ENCODE results near the gene ANKS3.
"Not testable (repeated sequence)": the region's sequence is repeated elsewhere in the genome, so short reads cannot be mapped to it uniquely, and the experiment has no call there.

ANKS3 gene

DNA sequence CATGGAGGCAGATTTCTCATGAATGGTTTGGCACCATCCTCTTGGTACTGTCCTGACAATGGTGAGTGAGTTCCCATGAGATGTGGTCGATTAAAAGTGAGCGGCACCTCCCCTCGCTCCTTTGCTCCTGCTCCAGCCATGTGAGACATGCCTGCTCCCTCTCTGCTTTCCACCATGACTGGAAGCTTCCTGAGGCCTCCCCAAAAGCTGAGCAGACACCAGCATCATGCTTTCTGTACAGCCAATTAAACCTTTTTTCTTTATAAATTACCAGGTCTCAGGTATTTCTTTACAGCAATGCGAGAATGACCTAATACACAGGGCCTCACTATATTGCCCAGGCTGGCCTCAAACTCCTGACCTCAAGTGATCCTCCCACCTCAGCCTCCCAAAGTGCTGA is 20.8 kb upstream of the ANKS3 start:
- DNase-seq (ENCODE audit: low spot score), result no peak

DNA sequence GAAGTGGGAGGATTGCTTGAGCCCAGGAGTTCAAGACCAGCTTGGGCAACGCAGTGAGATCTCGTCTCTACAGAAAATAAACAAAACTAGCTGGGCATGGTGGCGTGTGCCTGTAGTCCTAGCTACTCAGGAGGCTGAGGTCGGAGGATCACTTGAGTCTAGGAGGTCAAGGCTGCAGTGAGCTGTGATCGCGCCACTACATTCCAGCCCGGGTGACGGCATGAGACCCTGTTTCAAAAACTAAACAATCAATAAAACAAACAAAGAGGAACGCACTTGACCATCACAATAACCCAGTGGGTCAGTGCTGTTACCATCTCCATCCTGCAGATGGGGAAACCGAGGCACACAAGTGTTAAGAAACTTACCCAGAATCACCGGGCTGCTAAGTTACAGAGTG is 19.2 kb upstream of the ANKS3 start:
- no peak for DNase-seq (ENCODE audit: low spot score)

DNA sequence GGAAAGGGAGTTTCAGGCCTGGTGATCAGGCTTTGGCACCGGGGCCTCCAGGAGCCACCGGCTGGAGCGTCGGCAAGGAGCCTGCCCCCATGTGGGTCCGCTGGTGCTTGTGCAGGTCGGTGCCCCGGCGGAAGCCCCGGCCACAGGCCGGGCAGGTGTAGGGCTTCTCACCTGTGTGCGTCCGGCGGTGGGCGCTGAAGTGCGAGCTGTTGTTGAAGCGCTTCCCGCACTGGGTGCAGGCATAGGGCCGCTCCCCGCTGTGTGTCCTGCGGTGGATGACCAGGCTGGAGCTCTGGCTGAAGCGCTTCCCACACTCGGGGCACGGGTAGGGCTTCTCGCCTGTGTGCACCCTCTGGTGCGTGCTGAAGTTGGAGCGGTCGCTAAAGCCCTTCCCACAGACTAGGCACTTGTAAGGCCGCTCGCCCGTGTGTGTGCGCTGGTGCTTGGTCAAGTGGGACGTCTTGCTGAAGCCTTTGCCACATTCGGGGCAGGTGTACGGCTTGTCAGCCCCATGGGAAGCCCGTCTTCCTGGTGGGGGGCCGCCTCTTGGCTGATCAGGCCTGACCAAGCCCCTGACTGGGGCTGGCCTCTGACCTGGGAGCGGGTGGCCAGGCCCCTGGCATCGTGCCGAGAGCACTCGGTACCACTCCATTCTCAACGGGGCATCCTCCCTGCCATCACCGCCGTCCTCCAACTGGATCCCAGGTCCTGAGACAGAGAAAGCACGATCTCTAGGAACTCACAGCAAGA is 18.5 kb upstream of the ANKS3 start:
- DNase-seq (ENCODE audit: low spot score), result no peak

DNA sequence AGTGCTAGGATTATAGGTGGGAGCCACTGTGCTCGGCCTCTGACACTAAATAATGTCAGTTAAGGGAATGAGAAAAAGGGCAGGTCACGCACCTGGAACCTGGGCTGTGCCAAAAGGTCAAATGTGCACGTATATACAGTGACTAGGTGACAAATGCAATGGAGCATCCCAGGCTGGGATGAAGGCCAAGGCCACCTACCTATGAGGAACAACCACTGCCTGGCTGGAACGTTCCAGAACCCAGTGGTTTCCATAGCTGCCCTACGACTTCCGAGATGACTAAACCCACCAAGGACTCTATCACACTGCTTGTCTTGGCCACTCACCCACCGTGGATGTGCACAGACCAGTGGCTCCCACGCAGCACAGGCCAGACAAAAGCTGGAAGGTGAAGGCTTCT is 16.8 kb upstream of the ANKS3 start:
- no peak for DNase-seq (ENCODE audit: low spot score)

DNA sequence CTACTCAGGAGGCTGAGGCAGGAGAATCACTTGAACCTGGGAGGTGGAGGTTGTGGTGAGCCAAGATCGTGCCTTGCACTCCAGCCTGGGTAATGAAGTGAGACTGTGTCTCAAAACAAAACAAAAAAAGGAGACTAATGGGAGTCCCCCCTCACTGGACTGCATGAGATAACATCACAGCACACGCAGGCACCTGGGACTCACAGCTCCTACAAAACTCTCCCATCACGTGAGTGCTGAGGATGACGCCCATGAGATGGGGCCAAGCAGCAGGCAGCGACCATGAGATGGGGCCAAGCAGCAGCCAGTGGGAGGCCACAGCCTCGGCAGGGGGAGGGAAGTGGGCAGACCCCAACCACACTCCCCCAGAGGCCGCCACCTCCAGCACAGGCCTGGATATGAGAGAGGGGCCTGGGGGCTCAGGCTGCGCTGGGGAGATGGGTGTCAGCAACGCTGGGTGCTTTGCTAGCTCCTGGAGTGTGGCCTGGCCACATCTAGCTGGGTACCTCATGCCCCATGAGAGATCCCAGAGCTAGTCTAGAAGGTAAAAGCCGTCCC is 15.7 kb upstream of the ANKS3 start:
- no peak for DNase-seq (ENCODE audit: low spot score)

DNA sequence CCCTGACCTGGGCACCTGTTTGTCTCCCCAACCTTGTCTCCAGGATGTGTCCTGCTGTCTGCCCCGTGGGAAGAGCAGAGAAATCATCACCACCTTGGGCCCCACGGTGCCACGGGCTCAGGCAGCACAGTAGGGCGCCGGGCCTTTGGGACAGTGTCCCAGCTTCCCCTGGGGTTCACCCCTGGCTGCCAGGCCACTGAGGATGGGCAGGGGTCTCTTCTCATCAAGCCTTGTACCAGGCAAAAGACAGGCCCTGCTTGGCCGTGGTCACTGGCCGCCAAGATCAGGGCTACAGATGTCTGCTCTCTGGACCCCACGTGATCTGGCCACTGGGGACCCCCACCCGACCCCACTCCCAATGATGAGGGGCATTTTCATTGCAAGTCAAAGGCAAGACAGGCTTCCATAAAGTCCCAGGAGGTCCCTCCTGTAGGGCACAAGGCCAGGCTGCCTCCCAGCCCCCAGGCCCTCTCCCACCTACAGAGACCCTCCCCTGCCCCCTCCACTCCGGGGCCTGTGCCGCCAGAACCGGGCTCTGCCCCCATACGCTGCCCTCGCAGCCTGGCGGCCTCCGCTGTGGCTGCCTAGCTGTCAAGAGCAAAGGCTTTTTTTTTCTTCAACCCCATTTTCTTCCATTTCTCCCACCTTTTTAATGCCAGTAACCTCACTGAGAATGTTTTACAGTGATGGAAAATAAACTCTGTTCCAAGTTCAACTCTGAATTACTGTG is 14.8 kb upstream of the ANKS3 start:
- no peak for DNase-seq (ENCODE audit: low spot score)

DNA sequence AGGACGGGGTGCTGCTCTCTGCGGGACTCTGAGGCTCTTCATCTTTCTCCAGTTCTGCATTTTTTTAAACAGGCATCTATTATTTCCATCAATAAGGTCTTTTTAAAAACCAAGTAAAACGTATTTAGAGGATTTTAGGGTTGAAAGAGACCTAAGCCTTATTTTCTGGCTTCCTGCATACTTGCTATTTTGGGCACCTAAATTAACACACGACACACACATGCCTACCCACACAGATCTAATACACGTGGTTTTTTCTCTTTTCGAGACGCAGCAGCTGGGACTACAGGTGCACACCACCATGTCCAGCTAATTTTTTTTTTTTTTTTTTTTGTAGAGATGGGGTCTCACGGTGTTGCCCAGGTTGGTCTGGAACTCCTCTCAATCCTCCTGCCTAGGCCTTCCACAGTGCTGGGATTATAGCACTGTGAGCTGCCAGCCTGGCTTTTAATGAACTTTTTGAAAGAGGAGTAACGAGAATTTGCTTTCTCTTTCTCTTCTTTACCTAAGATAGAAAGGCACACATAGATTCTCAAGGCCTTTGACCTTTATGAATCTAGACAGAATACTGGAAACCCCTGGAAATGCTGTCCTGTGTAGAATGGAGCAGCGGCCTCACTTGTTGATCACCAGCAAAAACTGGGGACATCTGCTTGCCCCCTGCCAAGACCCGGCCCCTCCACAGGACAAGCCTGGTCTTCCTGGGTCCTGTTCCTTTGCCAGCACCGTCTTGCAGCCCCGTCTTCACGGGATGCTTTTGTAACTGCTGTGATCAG is 14.0 kb upstream of the ANKS3 start:
- DNase-seq (ENCODE audit: low spot score), result no peak

DNA sequence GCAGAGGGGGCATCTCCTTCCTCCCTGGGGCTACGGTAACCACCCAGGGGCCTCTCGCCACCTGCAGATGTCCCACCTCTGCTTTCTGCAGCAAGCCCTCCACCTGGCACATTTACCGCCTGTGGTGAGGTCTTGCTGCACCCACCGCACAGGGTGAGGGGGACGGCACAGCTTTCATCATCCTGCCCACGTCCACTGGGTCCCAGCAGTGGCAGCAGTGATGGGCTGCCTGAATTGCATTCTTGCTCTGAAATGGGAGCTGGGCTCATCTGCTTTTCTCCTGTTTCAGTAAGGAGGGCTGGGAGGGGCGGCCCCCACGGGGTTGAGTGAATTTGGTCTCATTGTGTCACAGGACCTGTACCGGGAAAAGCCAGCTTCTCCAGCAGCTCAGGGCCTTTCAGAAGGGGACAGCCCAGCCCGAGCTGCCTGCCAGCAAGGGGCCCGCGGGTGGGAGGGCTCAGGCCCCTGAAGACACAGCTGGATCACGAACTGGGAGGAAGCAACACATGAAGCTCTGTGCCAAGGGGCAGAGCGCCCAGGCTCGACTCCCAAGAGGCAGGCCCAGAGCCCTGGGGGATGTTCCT is 13.0 kb upstream of the ANKS3 start:
- no peak for DNase-seq (ENCODE audit: low spot score)

DNA sequence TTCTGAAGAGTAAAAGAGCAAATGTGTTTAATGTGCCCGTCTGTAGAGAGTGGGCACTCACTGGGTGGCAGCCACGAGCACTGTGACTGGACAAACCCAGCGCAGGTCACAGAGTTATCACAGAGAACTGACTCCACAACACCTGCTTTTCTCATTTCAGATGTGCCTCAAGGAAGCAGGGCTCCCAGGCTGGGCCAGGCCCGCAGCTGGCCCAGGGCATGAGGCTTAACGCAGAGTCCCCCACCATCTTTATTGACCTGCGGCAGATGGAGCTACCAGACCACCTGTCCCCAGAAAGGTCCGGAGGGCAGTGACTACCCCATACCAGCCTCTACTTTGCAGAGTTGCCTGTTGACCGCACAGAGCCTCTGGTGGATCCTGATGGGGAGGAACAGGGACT is 12.1 kb upstream of the ANKS3 start:
- no peak for DNase-seq (ENCODE audit: low spot score)

DNA sequence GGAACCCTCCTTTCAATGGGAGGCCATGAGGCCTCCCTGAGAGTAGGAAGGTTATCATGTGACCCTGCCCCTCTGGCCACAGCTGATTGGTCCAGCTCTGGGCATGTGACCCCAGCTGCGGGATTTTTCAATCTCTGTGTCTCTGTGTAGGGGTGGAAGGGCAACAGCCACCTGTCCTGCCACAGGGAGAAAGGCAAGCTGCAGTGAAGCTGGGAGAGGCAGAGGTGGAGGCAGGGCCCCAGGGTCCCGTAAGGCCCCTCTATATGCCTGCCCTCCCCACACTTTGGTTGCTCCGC is 11.2 kb upstream of the ANKS3 start:
- DNase-seq (ENCODE audit: low spot score), result no peak

DNA sequence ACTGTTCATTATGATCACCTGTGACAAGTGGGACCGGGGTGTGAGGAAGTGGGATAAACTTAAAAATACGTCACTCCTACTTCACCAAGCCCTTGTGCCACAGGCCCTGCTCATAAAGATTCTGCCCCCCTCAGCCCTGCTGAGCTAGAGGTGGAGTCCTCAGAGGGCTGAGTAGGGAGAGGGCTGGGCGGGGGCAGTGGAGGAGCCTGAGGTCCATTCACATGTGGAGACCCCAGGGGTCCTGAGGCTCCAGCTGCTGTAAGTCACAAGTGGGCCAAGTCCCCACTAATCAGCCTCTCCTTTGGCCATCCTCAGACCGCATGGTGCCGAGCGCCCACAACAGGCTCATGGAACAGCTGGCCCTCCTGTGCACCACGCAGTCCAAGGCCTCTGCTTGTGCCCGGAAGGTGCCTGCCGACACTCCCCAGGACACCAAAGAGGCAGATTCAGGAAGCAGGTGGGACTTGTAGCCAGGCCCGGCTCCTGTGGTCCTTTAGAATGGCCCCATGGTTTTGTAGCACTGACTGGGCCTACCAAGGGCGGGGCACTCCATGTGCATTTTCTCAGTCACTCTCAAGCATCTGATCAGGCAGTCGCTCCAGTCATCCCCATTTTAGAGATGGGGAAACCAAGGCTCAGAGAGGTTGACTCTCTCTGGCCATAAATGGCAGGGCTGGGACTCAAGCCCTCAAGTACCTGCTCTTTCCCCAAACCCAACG is 10.6 kb upstream of the ANKS3 start:
- no peak for DNase-seq (ENCODE audit: low spot score)

DNA sequence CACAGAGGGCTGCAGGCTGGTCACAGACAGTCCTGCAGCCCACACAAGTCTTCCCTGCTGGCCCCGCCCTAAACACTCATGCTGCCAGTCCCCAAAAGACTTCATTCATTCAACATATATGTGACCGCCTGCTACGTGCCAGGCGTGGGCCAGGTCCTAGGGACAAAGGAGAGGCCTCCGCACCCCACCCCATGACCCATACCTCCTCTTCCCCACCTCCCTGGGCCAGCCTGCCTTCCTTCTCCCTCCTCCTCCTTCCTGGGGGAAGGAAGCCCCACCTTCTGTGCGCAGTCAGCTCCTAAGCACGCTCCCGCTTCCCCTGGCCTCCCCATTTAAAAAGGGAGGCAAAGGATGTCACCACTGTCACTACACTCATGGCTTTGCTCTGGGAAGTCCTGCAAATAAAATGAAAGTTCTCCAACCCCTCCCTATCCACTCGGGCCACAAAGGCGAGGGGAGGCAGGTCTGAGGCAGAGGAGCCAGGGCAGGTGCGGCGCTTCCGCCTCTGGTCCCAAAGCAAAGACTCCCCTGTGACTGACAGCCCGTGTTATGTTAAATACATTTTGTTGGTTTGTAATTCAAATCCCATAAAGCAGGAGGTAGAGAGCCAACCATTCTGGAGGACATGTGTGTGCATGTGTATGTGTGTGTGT is 9.3 kb upstream of the ANKS3 start:
- DNase-seq (ENCODE audit: low spot score), result no peak

DNA sequence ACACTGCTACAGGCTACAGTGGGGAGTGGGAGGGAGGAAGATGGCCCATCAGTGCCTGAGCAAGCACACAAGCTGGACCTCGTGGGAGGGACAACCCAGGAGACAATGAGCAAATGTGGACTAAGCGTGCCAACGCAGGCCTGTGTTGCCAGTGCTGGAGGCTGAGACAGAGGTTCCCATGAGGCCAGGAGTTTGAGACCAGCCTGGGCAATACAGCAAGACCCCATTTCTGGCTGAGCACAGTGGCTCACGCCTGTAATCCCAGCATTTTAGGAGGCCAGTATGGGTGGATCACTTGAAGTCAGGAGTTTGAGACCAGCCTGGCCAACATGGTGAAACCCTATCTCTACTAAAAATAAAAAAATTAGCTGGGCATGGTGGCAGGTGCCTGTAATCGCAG is 4.3 kb upstream of the ANKS3 start:
- not testable (repeated sequence) for DNase-seq (ENCODE audit: low spot score)

DNA sequence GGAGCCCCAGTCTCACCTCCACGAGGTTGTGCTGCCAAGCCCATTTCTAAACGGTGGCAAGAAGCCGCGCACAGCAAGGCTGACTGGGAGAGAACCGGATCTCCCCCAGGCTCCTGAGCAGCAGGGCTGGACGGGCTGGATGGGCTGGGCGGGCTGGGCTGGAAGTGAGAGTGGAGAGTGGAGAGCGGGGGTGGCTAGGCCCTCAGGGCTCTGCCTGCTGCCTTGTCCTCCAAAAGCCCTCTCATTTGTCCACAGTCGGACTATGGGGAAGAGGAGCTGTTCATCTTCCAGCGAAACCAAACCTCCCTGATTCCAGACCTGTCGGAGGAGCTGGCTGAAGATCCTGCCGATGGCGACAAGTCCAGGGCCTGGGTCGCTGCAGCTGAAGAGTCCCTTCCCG is 3.5 kb upstream of the ANKS3 start:
- DNase-seq (ENCODE audit: low spot score), result no peak

DNA sequence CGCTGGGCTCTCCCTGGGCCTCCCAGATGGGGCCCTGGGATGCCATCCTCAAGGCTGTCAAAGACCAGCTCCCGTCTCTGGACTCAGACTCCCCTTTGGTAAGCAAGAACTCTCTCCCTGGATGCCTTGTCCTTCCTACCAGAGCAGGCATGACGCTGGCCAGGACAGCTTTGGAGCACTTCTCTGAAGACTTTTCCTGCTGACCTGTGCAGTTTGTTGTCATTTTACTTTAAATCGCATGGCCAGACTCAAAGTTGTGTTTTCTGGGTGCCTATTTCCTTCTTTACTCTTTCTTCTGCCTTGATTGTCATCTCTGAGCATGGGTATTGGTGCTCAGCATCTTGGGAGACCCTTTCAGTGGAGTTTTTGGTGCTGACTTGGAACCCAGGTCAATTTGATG is 2.5 kb upstream of the ANKS3 start:
- no peak for DNase-seq (ENCODE audit: low spot score)

DNA sequence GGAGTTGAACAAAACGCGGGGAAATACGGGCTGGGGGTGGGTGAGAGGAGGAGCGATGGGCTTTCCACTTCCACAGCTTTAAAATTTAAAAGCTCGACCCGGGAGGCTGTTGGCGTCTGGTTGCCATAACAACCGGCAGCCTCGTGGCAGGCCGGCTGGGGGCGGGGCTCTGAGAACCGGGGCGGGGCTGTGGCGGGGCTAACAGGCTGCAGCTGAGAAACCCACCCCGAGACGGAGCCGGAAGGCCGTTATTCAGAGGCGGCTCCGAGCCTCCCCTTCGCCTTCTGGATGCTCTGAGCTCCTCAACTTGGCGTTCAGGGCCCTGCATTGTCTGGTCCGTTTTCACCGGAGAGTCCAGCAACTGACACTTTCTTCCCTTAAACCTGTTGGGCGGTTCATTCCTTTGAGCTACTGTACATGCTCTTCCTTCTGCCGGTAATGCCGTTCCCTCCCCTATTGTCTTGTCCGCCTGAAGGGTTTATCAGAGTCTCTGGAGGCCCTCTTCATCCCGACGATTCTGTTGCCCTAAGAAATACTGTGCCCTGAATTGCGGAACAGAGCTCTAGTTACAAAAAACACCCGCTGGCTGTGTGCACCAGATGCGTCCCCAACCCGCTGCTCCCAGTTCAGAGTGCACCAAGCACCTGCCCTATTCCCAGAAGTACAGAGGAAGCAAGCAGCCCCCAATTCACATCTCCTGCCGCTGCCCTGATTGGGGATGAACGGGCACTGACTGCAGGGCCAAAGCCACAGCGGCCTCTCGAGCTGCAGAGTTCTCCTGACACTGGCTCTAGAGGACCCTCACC is 862 bp upstream of the ANKS3 start:
- DNase-seq (ENCODE audit: low spot score), result peak; percentile 81

DNA sequence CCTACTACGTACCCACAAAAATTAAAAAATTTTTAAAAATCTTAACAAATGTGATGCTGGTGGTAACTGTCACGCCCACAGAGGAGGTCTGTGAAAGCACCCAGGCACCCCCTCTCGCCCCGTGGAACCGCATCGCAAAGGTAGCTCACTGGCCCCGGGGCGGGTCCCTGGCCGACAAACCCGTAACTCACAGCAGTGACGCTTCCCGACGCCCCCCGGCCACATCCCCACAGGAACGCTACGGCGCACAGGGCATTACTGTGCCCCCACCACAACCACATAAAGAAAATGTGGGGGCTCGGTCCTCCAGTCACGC is 366 bp downstream of the ANKS3 start:
- no peak for DNase-seq (ENCODE audit: low spot score)

DNA sequence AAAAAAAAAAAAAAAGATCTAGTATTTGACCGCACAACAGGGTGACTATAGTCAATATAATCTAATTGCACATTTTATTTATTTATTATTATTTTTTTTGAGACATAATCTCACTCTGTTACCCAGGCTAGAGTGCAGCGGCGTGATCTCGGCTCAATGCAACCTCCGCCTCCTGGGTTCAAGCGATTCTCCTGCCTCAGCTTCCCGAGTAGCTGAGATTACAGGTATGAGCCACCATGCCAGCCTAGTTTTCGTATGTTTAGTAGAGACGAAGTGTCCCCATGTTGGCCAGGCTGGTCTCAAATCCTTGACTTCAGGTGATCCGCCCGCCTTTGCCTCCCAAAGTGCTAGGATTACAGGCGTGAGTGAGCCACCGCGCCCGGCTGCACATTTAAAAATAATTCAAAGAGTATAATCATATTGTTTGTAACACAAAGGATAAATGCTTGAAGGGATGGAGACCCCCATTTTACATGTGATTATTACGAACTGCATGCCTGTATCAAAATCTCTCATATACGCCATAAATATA is 794 bp downstream of the ANKS3 start:
- no peak for DNase-seq (ENCODE audit: low spot score)

DNA sequence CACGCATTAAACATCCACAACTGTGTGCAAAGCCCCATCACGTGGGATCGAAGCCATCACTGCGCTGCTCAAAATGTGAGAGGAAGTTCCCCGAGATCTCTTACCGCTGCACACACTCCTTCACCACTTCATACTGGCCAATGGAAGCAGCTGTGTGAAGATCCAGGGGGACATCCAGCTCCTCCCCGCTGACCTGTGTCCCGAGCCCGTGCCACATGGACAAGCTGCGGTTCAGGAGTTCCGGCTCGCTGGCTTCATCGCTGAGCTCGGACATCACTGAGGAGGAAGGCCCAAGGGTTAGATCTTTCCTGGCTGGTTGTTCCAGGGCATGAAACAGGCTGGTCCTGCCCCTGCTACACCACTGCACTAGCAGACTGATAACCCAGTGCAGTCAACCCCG is 4.2 kb downstream of the ANKS3 start:
- no peak for DNase-seq (ENCODE audit: low spot score)

DNA sequence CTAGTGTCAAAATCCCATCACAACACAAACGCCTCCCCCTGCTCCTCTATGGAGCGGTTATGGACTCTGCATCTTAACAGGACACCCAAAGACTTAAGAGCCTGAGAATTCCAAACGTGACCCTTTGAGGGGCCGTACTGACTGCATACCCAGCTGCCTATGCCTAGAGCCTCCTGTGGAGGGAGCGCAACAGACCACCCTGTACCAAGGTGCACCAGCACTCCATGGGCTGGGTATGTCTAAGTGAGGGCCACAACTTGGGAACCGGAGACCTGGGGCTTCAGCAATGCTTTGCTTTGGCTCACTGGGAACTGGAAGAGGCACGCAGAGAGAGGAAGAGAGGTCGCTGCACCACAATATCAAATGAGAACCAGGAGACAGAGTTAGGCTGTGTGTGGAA is 5.4 kb downstream of the ANKS3 start:
- DNase-seq (ENCODE audit: low spot score), result no peak

DNA sequence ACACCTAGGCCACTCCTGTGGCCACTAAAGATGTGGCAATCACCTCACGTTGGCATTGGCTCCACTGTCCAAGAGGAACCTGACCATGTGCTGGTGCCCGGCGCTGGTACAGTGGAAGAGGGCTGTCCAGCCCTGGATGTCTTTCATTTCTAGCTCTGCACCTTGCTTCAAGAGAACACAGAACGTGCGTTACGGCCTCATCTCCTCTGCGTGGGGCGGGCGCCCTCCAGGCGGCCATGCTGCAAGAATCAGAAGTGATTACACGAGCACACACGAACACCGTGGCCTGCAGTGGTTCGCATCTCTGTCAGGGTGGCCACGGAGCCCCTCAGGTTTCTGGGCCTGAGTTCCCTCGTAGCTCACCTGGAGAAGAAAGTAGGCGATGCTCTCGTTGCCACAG is 7.5 kb downstream of the ANKS3 start:
- no peak for DNase-seq (ENCODE audit: low spot score)

All from kidney capillary endothelial cell (primary cell).